Measurements from ENCODE around the gene CFAP46. TPM values are rescaled to one million over a fixed set of nuclear protein-coding genes. Genes with fewer than 3 reads are reported as not detected.

CFAP46 gene
- total and polyA plus RNA-seq, 9 of the 15 experiments (the other 6 are each of a cell fraction or from before 2014, with no cell fraction given): not detected

DNA sequence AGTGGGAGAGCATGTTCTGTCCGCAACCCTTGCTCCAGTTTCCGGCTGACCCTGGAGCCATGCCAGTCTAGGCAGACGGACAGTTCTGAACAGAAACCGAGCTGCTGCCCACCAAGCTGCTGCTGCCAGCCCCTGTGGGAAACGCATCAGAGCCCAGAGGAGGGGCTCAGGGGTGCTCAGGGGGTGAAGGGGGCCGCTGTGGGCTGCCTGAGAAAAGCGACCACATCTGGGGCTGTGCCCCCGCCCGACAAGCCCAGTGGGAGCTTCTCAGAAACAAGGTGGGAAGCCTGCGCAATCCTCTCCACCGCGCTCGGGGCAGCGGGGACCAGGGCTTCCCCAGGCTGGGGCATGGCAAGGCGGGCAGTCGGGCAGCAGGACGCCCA is 38.8 kb upstream of the CFAP46 start (continued):
- TF ChIP-seq, protein P1, sequence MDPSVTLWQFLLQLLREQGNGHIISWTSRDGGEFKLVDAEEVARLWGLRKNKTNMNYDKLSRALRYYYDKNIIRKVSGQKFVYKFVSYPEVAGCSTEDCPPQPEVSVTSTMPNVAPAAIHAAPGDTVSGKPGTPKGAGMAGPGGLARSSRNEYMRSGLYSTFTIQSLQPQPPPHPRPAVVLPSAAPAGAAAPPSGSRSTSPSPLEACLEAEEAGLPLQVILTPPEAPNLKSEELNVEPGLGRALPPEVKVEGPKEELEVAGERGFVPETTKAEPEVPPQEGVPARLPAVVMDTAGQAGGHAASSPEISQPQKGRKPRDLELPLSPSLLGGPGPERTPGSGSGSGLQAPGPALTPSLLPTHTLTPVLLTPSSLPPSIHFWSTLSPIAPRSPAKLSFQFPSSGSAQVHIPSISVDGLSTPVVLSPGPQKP (CRISPR knock-in tag; IDR thresholded peaks at IDR 0.05): no peak
- no peak for TF ChIP-seq CBX2 (IDR thresholded peaks at IDR 0.05; ENCODE audit: insufficient read depth, low read length, poor library complexity, severe bottlenecking)
- TF ChIP-seq ZKSCAN1 (IDR thresholded peaks at IDR 0.05; ENCODE audit: low read depth, low read length): no peak
- TF ChIP-seq NCOA6 (IDR thresholded peaks at IDR 0.05): no peak
- no peak for TF ChIP-seq MTF1 (CRISPR knock-in tag; IDR thresholded peaks at IDR 0.05; ENCODE audit: borderline replicate concordance)
- no peak for TF ChIP-seq ZNF232 (CRISPR knock-in tag; IDR thresholded peaks at IDR 0.05)

GRCh38 chr10:132980426-132981172 is 38.2 kb upstream of the CFAP46 start:
- FAIRE-seq: no peak
- H3K9me1 ChIP-seq (ENCODE audit: control insufficient read depth, insufficient read depth, low read length): no peaks in the 10 kb centered on the region
- H3K4me3 ChIP-seq: no peak overlapping the region
- H3K79me2 ChIP-seq (ENCODE audit: control insufficient read depth, insufficient read depth, low read length): no peaks in the 10 kb centered on the region
- no peak overlapping the region for H3K9ac ChIP-seq (ENCODE audit: insufficient read depth in 1 of 2, low read depth in 2 of 2, low read length in 2 of 2)
- DNase-seq (ENCODE audit: extremely low read depth in 1 of 4, low spot score in 3 of 4): no peak
- in situ Hi-C loops (cut with MboI) (no loop called here), intact Hi-C loops (cut with micrococcal nuclease) (no loop called here)
- H3K4me1 ChIP-seq (replicated peaks in 1 of 2; ENCODE audit: control insufficient read depth in 2 of 2, insufficient read depth in 2 of 2, low read length in 2 of 2): no peaks in the 10 kb centered on the region
- BruUV-seq (replicated peaks): no TSS peak
- ATAC-seq: no peak
- CTCF ChIA-PET (ENCODE audit: low intra/inter-chr PET ratio): no interaction called here
- peaks cover 2 to 45% of the 10 kb centered on the region in 2 experiments; a peak in 3 of 5 replicates for H3K27me3 ChIP-seq (ENCODE audit: control insufficient read depth in 2 of 2, insufficient read depth in 2 of 2, low read length in 2 of 2)
- H3K9me3 ChIP-seq (replicated peaks; ENCODE audit: control insufficient read depth, insufficient read depth, low read depth, low read length): no peaks in the 10 kb centered on the region
- no peak overlapping the region for H2AFZ ChIP-seq (ENCODE audit: low read depth, low read length)
- POLR2A ChIA-PET: no interaction called here
- no peaks in the 10 kb centered on the region for H3K36me3 ChIP-seq (ENCODE audit: control insufficient read depth, insufficient read depth, low read length)
- 5% methylated on average over 28 of the region's 41 CpGs for WGBS (ENCODE audit: insufficient coverage, low coverage, missing lambda C conversion rate)
- TF ChIP-seq HNRNPL (IDR thresholded peaks at IDR 0.05; ENCODE audit: low read depth, low read length): peak; percentile 97
- TF ChIP-seq TAF9B (IDR thresholded peaks at IDR 0.05; ENCODE audit: partially characterized antibody): no peak
- peak; percentile 37; the same call in 1 of the 2 replicates for TF ChIP-seq MYNN (IDR thresholded peaks at IDR 0.05)
- TF ChIP-seq MYNN (CRISPR knock-in tag; IDR thresholded peaks at IDR 0.05): no peak
- 0 out of 2 replicates have a peak, but pooled peaks cover 4% of the 10 kb centered on the region for H4K20me1 ChIP-seq (replicated peaks; ENCODE audit: control insufficient read depth, insufficient read depth, low read length)
- no peak overlapping the region for H3K4me2 ChIP-seq (ENCODE audit: insufficient read depth, low read length)
- H3K27ac ChIP-seq (ENCODE audit: extremely low read depth, low read depth, low read length): no peak overlapping the region
